GM21367 (cell line): ENCODE results near the gene SHB.
A peak's percentile ranks its signal among the peaks of the same experiment; 100 is the strongest.

Experiments used
- ATAC-seq: cut with Tn5 transposase; IDR thresholded peaks from one replicate; pipeline ENCODE4 v1.9.1; 2021; ENCODE audit not compliant: unreplicated experiment

The SHB gene, protein sequence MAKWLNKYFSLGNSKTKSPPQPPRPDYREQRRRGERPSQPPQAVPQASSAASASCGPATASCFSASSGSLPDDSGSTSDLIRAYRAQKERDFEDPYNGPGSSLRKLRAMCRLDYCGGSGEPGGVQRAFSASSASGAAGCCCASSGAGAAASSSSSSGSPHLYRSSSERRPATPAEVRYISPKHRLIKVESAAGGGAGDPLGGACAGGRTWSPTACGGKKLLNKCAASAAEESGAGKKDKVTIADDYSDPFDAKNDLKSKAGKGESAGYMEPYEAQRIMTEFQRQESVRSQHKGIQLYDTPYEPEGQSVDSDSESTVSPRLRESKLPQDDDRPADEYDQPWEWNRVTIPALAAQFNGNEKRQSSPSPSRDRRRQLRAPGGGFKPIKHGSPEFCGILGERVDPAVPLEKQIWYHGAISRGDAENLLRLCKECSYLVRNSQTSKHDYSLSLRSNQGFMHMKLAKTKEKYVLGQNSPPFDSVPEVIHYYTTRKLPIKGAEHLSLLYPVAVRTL

DNA sequence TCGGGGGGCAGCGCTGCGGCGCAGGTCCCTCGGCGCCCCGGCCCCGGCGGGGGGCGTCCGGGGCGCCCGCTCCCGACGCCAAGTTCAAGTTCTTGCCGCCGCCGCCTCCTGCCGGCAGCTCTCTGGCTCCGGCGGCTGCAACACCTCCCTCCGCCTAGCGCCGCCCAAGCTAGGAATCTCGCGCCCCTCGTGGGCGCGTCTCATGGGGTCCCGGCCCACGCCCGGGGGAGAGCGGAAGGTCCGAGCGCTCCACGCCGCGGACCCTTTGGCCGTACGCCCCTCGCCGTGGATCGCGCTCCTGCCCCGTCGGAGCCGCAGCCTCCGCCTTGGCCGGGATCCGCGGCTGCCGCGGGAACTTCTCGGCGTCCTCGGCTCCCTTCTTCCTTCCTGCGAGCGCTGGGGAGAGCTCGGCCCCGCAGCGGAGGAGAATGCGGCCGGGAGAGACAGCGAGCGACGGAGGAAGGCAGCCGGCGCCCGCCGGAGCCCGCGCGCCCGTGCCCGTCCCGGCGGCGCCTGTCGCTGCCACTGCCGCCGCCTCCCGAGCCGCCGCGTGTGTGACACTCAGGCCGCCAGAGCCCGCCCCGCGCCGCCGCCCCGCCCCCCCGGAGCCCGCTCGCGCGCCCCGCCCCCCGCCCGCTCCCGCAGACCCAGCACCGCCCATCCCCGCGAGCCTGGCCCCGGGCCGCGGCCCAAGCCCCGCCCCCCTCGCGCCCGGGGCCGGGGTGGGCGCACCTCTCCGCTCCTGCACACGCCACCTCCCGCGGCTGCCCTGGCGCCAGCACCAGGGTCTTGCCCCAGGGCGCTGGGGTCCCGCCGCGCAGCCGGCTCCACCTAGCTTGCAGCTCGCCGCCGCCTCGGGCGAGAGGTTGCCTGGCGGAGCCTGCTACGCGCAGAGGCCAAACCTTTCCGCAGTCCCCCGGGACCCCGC is at the start of gene SHB:
Gene SHB, minus strand, starts transcription at position 527 of the 928 bp plus-strand sequence. CDS start 582 bp downstream, outside the sequence.
- peak; percentile 49 for ATAC-seq

DNA sequence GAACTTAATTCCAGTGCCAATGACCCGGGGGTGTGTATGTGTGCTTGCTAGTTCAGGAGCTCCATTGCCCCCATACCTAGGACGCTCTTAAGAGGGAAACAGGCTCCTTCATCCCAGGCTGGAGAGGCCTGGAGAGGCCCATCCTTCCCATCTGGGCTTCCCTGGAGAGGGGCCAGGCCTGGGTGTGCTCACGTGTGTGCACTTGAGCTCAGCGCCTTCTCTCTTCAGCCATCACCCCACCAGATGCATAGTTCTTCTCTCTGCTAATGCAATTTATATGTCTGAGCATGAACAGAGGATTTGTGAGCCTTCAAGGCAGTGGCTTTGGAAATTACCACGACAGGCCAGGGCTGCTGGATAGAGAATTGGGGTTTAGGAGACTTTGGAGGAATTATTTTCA is 48.6 kb upstream of the SHB start:
- ATAC-seq, result no peak

DNA sequence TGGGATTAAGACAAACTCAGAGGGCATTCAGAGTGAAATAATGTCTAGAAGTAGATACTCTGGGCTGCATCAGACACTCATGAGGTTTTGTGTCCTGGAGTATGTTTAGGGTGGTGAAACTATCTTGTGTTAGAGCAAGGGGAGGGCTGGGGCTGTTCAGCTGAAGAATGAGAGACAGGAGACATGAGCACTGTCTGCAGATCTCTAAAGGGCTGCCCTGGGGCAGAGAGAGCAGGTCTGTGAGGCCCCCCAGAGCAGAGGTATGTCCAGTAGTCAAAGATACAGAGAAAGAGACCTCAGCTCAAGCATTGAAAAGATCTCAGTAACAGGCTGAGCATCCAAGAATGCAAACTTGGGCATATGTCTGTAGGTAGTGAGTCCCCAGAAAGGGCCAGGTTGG is 45.9 kb upstream of the SHB start:
- no peak for ATAC-seq

DNA sequence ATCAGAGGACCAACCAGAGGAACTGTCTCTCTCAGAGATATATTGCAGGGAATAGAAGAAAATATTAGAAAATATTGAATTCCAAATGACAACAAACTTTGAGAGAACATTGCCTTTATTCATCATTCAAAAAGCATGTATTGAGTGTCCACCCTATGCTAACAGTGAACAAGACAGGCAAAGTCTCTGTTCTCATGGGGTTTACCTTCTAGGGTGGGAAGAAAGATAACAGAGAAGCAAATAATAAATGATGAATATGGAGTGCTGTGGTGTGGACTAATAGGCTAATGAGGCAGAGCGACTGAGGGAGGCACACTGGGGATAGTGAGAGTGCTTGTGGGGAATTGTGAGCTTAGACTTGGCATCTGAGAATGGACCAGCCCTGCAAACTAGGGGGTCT is 43.4 kb upstream of the SHB start:
- ATAC-seq, result no peak

DNA sequence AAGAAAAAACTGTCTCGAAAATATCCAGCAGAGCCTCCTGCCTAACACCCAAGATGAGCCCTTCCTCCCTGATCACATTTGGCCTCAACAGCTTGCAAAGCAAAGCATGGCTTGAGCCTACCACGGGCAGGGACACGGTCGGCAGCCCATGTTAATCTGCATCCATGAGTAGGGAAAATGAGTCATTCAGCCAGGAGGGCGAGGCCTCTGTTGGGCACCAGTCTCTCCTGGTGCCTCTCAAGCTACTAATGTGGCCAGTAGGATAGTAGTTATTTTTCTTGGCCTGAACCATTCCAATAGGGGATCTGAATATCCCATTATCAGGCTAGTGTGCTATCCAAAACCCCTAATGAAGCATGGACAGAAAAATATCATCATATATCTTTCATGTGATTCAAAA is 43.0 kb upstream of the SHB start:
- ATAC-seq, result no peak

DNA sequence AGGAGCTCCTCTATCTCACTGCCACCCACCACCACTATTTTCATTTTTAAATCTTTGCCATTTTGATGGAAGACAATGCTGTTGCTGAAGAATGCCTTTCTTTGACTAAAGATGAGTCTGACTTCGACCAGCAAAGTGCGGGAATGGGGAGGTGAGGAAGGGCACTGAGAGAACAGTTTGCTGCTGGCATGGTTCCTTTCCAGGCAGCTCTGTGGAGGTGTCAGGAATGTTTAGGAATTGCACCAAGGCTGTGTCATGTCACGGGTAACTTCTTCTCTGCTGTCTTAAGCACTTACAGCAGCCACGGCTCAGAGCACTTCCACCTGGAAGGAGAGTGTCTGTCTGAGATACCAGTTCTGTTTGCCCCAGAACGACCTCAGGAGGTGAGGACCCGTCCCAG is 41.4 kb upstream of the SHB start:
- ATAC-seq, result no peak

DNA sequence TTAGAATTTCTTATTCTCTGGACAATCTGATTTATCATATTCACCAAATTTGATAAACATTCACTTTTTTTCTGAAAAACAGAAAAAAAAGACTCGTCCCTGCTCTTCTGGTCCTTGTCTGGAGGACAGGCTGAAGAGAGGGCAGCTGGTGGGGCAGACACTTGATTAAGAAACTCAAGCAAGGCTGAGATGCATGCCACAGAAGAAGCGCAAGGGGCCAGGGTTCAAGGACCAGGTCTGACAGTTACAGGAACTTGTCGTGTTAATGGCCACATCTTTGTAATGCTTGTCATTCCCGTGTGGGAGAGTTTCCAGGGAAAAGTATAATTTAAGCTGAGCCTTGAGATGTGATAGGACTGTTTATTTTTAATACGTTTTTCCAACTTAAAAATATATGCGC is 40.6 kb upstream of the SHB start:
- ATAC-seq, result no peak

DNA sequence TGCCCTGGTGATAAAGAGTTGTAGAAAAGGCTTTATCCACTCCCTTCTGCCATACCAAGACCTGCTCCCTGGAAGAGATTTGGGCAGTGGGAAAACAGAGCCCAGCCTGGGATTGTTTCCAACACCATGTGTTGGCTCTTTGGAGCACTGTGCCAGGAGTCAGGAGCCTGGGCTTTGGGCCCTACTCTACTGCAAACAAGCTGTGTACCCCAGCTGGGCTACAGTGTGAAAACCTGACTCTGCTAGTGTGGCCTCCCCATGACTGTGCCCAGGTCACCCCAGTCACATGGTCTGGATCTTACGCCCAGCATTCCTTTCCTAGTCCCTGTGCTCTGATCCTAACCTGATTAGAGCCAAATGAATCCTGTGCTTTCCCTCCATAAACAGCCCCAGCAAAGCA is 39.3 kb upstream of the SHB start:
- no peak for ATAC-seq

DNA sequence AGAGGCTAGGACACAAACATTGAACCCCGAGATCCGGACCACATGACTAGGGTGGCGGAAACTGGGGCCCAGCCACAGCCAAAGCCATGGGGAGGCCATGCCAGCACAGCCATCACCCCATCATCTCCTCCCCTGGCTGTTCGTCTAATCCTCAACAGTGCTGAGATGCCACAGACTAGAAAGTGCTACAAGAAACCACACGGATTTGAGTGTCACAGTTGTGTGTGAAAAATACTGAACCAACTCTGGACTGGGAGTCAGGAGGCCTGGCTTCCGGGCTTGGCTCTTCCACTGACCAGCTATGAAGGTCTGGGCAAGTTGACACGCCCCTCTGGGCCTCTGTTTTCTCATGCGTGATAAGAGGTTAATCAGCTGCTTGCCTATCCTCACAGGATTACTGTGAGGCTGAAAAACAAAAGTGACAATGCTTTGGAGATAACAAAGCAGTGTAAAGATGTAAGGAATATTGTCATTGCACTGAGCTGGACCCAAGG is 38.8 kb upstream of the SHB start:
- no peak for ATAC-seq

DNA sequence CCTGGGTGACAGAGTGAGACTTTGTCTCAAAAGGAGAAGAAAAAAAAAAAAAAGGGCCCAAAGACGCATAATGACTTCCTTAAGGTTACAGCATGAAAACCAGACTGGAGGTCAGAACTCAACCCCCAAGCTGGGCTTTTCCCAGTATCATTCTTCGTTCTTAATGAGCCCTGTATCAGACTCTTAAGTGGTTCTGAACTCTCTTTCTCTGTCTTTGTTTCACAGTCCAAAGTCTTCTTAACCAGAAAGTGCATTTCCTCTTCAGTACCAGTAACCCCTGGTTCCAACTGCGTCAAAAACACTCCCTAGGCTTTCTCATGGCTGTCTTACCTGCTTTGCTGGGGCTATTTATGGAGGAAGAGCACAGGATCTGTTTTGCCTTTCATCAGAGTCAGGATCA is 38.4 kb upstream of the SHB start:
- no peak for ATAC-seq

DNA sequence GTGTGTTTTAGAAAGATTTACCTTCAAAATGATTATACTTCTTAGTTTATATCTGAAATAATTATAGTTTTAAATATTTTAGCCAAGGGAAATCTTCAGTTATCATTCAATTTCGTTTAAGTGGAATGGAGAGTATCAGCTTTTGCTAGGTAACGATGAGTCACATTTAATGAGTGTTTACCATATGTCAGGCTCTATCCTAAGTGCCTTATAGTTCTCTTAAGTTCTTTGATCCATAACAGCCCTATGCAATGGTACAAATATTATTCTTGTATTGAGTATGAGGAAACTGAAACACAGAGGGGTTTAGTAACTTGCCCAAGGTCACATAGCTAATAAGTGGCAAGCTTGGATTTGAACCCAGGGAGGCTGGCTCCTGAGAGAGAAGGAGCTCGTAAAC is 37.5 kb upstream of the SHB start:
- ATAC-seq, result no peak

DNA sequence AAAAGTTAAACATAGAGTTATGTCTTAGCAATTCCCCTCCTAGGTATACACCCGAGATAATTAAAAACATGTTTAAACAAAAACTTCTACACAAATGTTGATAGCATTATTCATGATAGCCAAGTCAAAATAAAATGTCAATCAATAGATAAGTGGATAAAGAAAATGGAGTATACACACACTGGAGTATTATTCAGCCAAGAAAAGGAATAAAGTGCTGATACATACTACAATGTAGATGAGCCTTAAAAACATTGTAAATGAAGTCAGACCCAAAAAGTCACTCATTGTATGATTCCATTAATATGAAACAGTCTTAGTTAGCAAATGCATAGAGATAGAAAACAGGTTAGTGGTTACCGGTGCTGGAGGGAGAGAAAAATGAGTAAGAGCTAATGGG is 34.3 kb upstream of the SHB start:
- ATAC-seq, result no peak

DNA sequence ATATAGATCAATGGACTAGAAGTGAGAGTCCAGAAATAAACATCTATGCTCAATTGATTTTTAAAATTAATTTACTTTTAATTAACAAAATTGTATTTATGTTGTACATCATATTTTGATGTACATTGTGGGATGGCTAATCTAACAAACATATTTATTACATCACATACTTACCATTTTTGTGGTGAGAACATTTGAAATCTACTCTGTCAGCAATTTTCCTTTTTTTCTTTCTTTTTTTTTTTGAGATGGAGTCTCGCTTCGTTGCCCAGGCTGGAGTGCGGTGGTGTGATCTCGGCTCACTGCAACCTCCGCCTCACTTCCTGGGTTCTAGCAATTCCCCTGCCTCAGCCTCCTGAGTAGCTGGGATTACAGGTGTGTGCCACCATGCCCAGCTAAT is 32.4 kb upstream of the SHB start:
- no peak for ATAC-seq

DNA sequence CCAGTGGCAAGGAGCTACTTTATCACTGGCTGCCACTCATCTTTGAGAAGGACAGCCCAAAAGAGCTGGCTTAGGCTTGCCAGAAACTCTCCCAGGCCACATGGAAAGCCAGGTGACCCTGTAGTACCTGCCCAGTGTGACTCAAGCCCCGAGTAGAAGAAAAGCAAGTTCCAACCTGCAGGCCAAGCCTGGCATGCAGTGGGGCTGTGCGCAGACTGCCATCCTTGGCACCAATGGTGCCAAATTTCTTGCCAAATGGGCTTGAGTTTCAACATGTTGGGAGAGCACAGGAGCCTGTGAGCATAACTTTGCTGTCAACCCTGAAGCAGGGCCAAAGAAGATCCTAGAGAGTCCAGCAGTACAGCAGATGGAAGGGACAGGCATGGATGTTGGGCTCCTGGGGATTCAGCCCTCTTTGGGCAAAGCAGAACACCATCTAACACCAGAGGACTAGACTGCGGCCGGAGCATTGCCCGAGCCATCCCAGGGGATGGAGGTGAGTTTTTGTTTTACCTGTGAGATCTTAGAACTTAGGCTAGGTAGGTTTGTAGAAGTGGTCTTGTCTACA is 27.3 kb upstream of the SHB start:
- no peak for ATAC-seq

DNA sequence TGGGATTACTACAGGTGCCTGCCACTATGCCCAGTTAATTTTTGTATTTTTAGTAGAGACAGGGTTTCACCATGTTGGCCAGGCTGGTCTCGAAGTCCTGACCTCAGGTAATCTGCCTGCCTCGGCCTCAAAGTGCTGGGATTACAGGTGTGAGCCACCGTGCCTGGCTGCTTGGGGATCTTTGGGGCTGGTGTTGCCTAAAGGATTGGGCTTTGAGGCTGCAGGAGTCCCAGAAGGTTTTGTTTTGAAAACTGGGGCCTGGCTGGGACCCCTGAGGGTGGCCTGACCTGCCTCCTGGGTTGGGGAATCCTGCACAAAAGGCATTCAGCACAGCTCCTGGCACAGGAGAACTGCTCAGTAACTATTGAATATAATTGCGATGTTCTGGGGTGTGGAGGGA is 25.1 kb upstream of the SHB start:
- no peak for ATAC-seq

DNA sequence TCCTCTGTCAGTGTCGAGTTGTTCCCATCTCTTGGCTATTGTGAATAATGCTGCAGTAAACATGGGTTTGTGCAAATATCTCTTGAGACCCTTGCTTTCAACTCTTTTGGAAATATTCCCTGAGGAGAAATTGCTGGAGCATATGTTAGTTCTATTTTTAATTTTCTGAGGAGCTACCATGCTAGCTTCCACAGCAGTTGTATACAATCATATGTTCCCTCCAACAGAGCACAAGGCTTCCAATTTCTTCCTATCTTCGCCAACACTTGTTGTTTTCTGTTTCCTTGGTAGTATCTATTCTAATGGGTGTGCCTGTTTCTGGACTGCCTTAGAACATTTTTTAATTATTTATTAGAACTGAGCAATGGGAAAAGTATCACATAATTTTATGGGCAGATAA is 23.6 kb upstream of the SHB start:
- no peak for ATAC-seq

DNA sequence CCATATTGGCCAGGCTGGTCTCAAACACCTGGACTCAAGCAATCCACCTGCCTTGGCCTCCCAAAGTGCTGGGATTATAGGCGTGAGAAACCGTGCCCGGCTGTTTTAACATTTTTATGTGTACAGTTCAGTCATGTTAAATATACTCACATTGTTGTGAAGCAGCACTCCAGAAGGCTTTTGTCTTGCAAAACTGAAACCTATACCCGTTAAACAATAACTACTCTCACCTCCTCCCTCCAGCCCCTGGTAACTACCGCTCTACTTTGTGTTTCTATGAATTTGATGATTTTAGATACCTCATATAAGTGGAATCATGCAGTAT is 23.1 kb upstream of the SHB start:
- no peak for ATAC-seq

DNA sequence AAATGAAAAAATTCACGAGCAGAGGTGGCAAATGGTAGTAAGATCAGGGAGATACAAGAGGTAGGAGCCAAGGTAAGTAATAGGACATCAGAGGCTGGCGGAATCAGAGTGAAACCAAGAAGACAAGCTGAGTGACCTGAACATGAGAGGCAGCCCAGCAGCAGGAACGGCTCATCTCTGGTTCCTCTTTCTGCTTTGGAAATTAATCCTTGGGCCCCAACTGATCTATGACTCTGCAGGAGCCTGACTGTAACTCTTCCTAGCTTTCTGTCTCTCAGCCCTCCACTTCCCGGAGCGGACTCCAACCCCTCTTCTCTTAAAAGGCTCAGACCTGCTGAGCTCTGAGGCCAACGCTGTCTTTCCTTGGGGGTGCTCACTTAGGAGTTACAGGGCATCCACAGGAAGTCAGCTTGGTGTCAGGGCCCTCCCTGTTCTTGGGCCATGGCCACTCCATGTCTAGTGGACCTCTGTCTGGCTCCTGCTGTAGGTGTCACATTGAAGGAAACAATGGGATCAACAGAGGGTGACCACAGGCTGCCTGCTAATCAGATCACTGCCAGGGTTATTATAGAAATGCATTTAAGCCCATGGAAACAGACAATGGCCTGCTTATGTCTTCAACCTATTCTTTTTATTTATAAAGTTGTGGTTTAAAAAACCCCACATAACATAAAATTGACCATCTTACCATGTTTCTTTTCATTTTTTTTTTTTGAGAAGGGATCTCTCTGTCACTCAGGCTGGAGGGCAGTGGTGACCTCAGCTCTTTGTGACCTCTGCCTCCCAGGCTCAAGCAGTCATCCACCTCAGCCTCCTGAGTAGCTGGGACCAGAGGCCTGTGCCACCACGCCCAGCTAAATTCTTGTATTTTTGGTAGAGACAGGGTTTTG is 22.5 kb upstream of the SHB start:
- ATAC-seq, result peak; percentile 61

DNA sequence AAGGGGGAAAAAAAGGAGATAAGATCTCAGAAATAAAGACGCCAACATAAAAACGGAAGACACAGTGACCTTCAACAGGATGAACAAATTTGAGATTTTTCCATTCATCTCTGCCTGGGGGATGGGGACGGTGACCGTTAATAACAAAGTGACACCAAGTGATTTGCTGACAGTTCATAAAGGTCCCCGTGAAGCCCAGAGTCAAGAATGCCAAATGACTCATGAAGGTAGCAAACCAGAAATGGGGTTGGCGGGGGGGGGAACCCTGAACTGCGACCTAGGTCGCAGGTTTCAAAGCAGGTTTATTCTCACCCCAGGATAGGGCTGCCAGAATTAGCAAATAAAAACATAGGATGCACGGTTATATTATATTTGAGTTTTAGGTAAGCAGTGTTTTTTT is 21.1 kb upstream of the SHB start:
- no peak for ATAC-seq

DNA sequence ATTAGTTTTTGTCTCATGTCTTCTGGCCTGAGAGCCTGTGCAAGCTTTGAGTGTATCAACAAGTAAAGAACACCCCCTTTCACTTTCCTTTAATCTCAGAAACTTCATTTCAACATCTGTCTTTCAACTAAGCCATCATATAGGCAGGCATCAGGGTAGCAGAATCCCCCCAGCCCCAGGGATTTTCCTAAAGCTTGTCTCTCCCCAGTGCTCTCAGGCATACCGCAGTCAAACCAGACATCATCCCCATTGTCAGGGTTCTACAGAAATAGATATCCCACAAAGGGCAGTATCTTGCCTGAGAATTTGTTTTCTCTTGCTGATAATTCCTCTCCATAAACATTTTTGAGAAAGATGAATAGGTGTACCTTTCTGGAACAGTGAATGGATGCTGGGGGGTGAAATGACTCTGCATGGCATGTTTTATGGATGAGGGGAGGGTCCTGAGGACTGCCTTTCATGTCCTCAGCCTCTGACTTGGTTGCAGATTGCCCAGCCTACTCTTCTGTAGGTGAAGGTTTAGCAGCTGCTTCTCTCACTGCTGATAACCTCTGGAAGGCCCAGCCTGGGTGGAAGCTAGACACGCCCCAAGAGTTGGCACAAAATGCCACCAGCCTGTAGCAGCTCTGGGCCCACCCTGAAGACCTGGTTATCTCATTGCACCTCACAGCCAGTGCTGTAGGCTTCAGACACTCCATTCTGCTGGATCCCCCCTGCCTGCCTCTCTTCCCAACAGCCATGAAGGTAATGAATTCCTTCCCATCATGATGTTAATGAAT is 20.5 kb upstream of the SHB start:
- ATAC-seq, result no peak
